Measurements from ENCODE around the gene CA14.

The CA14 gene

DNA sequence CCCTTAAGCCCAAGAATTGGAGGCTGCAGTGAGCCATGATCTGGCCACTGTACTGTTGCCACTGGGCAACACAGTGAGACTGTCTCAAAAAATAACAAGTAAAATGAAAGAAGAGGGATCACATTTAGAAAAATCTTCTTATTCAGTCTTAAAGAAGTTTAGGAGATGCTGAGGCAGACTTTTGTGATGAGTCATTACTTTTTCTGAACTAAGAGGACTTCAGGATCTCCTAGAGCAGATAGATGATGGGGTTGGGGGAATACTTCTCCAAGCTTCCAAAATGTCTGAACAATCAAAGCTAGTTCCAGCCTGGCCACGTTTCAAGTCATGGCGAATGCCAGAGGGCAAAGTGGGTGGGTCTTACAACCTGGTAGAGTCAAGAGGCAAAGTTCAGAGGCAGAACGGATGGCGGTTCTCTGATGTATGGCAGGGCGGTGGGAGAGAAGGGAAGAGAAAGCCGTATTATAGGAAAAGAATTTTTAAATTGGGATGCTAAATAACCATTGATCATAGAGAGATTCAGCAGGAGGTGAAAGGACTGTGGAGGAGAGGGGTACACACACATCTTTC is 22.6 kb downstream of the CA14 start:
- Histone ChIP-seq H3K27me3 (replicated peaks; ENCODE audit: control insufficient read depth, insufficient read depth, low read length) (no peaks in the 10 kb centered on the region), H3K36me3 (ENCODE audit: control insufficient read depth, insufficient read depth, low read length) (no peaks in the 10 kb centered on the region), H3K4me3 (replicated peaks; ENCODE audit: low read depth, low read length) (no peak overlapping the region)
- no peak for DNase-seq (ENCODE audit: extremely low read depth, insufficient read length)
- TF ChIP-seq, protein P1, sequence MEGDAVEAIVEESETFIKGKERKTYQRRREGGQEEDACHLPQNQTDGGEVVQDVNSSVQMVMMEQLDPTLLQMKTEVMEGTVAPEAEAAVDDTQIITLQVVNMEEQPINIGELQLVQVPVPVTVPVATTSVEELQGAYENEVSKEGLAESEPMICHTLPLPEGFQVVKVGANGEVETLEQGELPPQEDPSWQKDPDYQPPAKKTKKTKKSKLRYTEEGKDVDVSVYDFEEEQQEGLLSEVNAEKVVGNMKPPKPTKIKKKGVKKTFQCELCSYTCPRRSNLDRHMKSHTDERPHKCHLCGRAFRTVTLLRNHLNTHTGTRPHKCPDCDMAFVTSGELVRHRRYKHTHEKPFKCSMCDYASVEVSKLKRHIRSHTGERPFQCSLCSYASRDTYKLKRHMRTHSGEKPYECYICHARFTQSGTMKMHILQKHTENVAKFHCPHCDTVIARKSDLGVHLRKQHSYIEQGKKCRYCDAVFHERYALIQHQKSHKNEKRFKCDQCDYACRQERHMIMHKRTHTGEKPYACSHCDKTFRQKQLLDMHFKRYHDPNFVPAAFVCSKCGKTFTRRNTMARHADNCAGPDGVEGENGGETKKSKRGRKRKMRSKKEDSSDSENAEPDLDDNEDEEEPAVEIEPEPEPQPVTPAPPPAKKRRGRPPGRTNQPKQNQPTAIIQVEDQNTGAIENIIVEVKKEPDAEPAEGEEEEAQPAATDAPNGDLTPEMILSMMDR (IDR thresholded peaks at IDR 0.05; ENCODE audit: insufficient read depth, low read length, poor library complexity, severe bottlenecking), result no peak

DNA sequence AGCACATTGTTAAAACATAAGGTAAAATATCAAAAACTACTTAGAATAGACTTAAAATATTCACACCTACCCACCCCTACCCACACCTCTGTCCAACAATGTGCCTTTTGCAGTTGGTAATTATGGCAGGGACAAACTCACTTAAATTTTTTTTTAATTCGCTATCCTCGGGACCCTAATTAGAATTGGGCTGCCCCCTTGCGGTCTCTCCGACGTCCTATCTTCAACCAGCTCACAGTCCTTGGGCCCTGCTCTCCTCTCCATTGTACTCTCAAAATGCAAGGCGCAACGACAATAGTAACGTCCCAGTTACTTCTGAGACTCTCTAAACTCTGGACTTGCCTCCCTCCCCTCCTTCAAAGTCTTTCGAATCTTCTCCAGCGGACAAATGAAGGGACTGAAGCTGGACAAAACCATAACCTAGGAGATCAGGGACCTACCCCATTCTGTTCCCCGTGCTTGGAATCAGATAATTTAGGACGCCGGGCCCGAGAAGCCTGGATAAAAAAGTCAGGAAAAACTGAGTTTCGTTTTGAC is 23.7 kb downstream of the CA14 start:
- no peak for DNase-seq (ENCODE audit: extremely low read depth, insufficient read length)
- H3K36me3 ChIP-seq (ENCODE audit: control insufficient read depth, insufficient read depth, low read length), result no peaks in the 10 kb centered on the region
- TF ChIP-seq, protein P1 (IDR thresholded peaks at IDR 0.05; ENCODE audit: insufficient read depth, low read length, poor library complexity, severe bottlenecking), result peak; percentile 73
- H3K4me3 ChIP-seq (replicated peaks; ENCODE audit: low read depth, low read length), result peak overlapping the region; percentile 7
- H3K27me3 ChIP-seq (replicated peaks; ENCODE audit: control insufficient read depth, insufficient read depth, low read length), result no peaks in the 10 kb centered on the region

DNA sequence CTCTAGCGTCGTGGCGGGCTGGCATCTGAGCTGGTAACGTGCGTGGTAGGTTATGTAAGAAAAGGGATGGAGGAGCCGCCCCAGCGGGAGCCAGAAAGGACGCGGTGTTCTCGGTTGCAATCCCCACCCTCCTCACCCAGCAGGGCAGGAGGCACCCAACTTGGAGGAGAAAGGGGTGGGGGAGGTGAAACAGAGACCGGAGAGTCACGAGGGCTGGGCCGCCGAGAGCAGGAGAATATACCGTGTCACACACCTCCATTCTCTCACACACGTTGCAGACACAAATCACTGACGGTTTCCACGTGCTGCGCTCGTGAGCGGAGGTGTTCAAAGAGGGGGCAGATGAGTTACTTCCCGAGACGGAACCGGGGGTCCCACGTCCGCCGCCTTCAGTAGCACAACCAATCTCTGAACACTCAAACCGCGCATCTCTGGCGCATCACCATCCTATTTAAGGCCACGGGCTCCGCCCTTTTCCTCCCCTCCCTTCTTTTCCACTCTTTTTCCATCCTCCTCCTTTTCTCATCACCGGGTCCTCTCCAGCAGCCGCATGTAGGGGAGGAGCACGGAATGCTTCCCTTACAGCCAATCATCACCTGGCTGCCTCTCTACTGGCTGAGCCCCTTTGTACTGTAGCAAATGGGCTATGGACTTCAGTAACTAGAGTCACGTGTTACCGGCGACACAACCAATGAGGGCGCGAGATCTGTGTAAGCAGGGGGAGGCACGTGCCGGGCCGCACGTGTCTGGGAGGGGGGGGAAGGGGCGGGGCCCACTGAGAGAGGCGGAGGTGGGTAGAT is 24.4 kb downstream of the CA14 start, which contains the start of gene CIART:
TSS of gene CIART (plus strand) at position 797 of the 800 bp plus-strand sequence. CDS start 714 bp downstream, outside the sequence.
- Histone ChIP-seq H3K36me3 (ENCODE audit: control insufficient read depth, insufficient read depth, low read length) (no peaks in the 10 kb centered on the region), H3K4me3 (replicated peaks; ENCODE audit: low read depth, low read length) (peak within 1 kb of the TSS; percentile 7), H3K27me3 (replicated peaks; ENCODE audit: control insufficient read depth, insufficient read depth, low read length) (no peaks in the 10 kb centered on the region)
- no peak for DNase-seq (ENCODE audit: extremely low read depth, insufficient read length)
- TF ChIP-seq, protein P1 (IDR thresholded peaks at IDR 0.05; ENCODE audit: insufficient read depth, low read length, poor library complexity, severe bottlenecking), result no peak

DNA sequence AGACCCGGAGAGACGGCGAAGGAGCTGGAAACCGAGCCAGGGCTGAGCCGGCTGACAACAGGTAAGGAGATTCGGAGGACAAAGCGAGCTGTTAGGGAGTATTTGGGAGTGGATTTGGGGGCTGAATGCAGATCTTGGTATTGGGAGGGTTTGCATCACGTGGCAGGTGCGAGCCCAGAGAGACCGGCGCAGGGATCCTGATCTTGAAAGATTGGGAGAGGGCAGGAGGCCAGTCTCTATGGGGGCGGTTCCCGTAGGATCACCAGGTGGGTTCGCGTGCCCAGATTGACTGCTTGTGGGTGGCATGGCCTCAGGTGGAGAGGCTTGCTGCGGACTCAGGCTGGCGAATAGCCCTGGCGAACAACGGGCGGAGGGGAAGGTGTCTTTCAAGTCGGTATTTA is 25.0 kb downstream of the CA14 start:
- H3K4me3 ChIP-seq (replicated peaks; ENCODE audit: low read depth, low read length), result no peak overlapping the region
- no peak for DNase-seq (ENCODE audit: extremely low read depth, insufficient read length)
- no peaks in the 10 kb centered on the region for H3K36me3 ChIP-seq (ENCODE audit: control insufficient read depth, insufficient read depth, low read length)
- no peaks in the 10 kb centered on the region for H3K27me3 ChIP-seq (replicated peaks; ENCODE audit: control insufficient read depth, insufficient read depth, low read length)
- TF ChIP-seq, protein P1 (IDR thresholded peaks at IDR 0.05; ENCODE audit: insufficient read depth, low read length, poor library complexity, severe bottlenecking), result no peak

DNA sequence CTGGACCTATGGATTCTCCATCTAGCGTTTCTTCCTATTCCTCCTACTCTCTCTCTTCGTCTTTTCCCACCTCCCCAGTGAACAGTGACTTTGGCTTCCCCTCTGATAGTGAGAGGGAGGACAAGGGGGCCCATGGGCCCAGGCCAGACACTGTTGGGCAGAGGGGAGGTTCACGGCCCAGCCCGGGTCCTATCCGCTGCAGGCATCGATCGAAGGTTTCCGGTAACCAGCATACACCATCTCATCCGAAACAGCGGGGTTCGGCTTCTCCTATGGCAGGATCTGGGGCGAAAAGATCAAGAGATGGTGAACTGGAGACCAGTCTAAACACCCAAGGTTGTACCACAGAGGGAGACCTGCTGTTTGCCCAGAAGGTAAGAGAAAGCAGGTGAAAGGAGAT is 25.7 kb downstream of the CA14 start:
- no peak for DNase-seq (ENCODE audit: extremely low read depth, insufficient read length)
- no peaks in the 10 kb centered on the region for H3K27me3 ChIP-seq (replicated peaks; ENCODE audit: control insufficient read depth, insufficient read depth, low read length)
- no peaks in the 10 kb centered on the region for H3K36me3 ChIP-seq (ENCODE audit: control insufficient read depth, insufficient read depth, low read length)
- TF ChIP-seq, protein P1 (IDR thresholded peaks at IDR 0.05; ENCODE audit: insufficient read depth, low read length, poor library complexity, severe bottlenecking), result no peak
- no peak overlapping the region for H3K4me3 ChIP-seq (replicated peaks; ENCODE audit: low read depth, low read length)
